SK-N-SH (cell line): ENCODE measurements around the gene DDX17. TPM values are rescaled to one million over a fixed set of nuclear protein-coding genes. Genes with fewer than 3 reads are reported as not detected.

Source experiments
- CTCF ChIA-PET: fragments of 300-600, 350-600 bp; formaldehyde crosslinking; extraction: SDS; loops from one replicate; lab custom pipeline; 2021; lab: Yijun Ruan, JAX
- POLR2A ChIA-PET: fragments of 350-600 bp; sonication (Branson Sonifier 250); formaldehyde crosslinking; extraction: SDS; loops from one replicate; lab custom pipeline; 2020; ENCODE audit warnings: antibody characterized with exemption, inconsistent platforms; lab: Yijun Ruan, JAX
- DNase-seq: peaks from one replicate; pipeline ENCODE4 v3.0.0; 2012
- H2AFZ ChIP-seq: fragments of 200-600 bp; sonication (generic); 2 replicates; pipeline ENCODE4 v1.8.1; 2016; ENCODE audit warnings: antibody characterized with exemption, mild to moderate bottlenecking, low read depth
- H3F3A ChIP-seq: fragments of 200-600 bp; sonication (generic); replicated peaks from 2 replicates; pipeline ENCODE3; 2016; ENCODE audit warnings: antibody characterized with exemption, mild to moderate bottlenecking; ENCODE audit not compliant: insufficient read depth
- H3K27ac ChIP-seq, 2 experiments: fragments of 200-500 bp in 1 of 2; fragments of 200-600 bp in 1 of 2; sonication (Bioruptor generic) in 1 of 2; sonication (generic), shearing (Covaris generic) in 1 of 2; 2 replicates each; pipeline versions ENCODE4 v1.5.1 to v1.6.1; 2014 to 2016; ENCODE audit warnings: low read depth in 2 of 2, inconsistent platforms in 1 of 2, low read length in 1 of 2, mild to moderate bottlenecking in 1 of 2, mixed read lengths in 1 of 2
- H3K27me3 ChIP-seq: fragments of 200-600 bp; sonication (generic), shearing (Covaris generic); 2 replicates; pipeline ENCODE4 v1.6.1; 2016; ENCODE audit warnings: mixed run types; ENCODE audit not compliant: insufficient read depth
- H3K36me3 ChIP-seq, 2 experiments: fragments of 200-500 bp in 1 of 2; fragments of 200-600 bp in 1 of 2; sonication (Bioruptor generic) in 1 of 2; sonication (generic) in 1 of 2; replicated peaks in 1 of 2; 2 replicates each; pipeline versions ENCODE3 to v1.5.1; 2014 to 2016; ENCODE audit warnings: low read length in 1 of 2, mild to moderate bottlenecking in 1 of 2; ENCODE audit not compliant: insufficient read depth in 2 of 2, control insufficient read depth in 1 of 2
- H3K4me1 ChIP-seq, 2 experiments: fragments of 200-500 bp in 1 of 2; fragments of 200-600 bp in 1 of 2; sonication (Bioruptor generic) in 1 of 2; sonication (generic), shearing (Covaris generic) in 1 of 2; 2 replicates each; pipeline versions ENCODE4 v1.5.1 to v1.6.1; 2014 to 2016; ENCODE audit warnings: low read depth in 1 of 2, low read length in 1 of 2, mixed run types in 1 of 2; ENCODE audit not compliant: insufficient read depth in 2 of 2, control insufficient read depth in 1 of 2
- H3K4me2 ChIP-seq: fragments of 200-600 bp; sonication (generic), shearing (Covaris generic); 2 replicates; pipeline ENCODE4 v1.6.1; 2017; ENCODE audit warnings: mixed run types
- H3K4me3 ChIP-seq, 2 experiments: fragments of 200-500 bp in 1 of 2; fragments of 200-600 bp in 1 of 2; sonication (Bioruptor generic) in 1 of 2; sonication (generic), shearing (Covaris generic) in 1 of 2; 2 replicates each; pipeline versions ENCODE4 v1.5.1 to v1.8.1; 2014 to 2016; ENCODE audit warnings: low read depth in 2 of 2, inconsistent platforms in 1 of 2, low read length in 1 of 2, mild to moderate bottlenecking in 1 of 2, mixed read lengths in 1 of 2, moderate library complexity in 1 of 2
- H3K79me2 ChIP-seq: fragments of 200-600 bp; sonication (generic); 2 replicates; pipeline ENCODE4 v1.8.1; 2017; ENCODE audit warnings: mild to moderate bottlenecking; ENCODE audit not compliant: insufficient read depth
- H3K9ac ChIP-seq: fragments of 200-600 bp; sonication (generic); 2 replicates; pipeline ENCODE4 v1.6.1; 2017; ENCODE audit warnings: mixed run types
- H3K9me2 ChIP-seq: fragments of 200-600 bp; sonication (generic); 2 replicates; pipeline ENCODE4 v1.6.1; 2017; ENCODE audit warnings: mixed run types
- H3K9me3 ChIP-seq: fragments of 200-600 bp; sonication (generic); 2 replicates; pipeline ENCODE4 v1.6.1; 2017; ENCODE audit warnings: mixed run types, mild to moderate bottlenecking, moderate library complexity
- H4K20me1 ChIP-seq: fragments of 200-600 bp; sonication (generic); 2 replicates; pipeline ENCODE4 v1.6.1; 2017; ENCODE audit warnings: mild to moderate bottlenecking, mixed run types; ENCODE audit not compliant: insufficient read depth
- CHD2 ChIP-seq: fragments of 150-350 bp; IDR thresholded peaks from 2 replicates; pipeline ENCODE4 v1.6.1; 2018; ENCODE audit warnings: low read length; ENCODE audit not compliant: partially characterized antibody
- ELF1 ChIP-seq: IDR thresholded peaks from 2 replicates; pipeline ENCODE4 v1.4.0; 2012
- EP300 ChIP-seq, 2 experiments: IDR thresholded peaks; 2 replicates each; pipeline versions ENCODE4 v1.4.0 to v1.6.1; 2012; ENCODE audit warnings: borderline replicate concordance in 1 of 2, low read depth in 1 of 2, low read length in 1 of 2
- EZH2phosphoT487 ChIP-seq: fragments of 200-600 bp; sonication (generic); IDR thresholded peaks from 2 replicates; pipeline ENCODE4 v1.6.1; 2017; ENCODE audit warnings: low read depth, mixed run types, mild to moderate bottlenecking, antibody characterized with exemption, moderate library complexity, borderline replicate concordance
- FOSL2 ChIP-seq: IDR thresholded peaks from 2 replicates; pipeline ENCODE4 v1.4.0; 2012; ENCODE audit warnings: low read depth, mild to moderate bottlenecking, moderate library complexity, borderline replicate concordance
- FOXJ3 ChIP-seq: sonication (generic); formaldehyde crosslinking; IDR thresholded peaks from 2 replicates; pipeline ENCODE4 v1.5.1; 2020; ENCODE audit warnings: mild to moderate bottlenecking, missing genetic modification reagents
- FOXM1 ChIP-seq: IDR thresholded peaks from 2 replicates; pipeline ENCODE4 v1.4.0; 2012; ENCODE audit warnings: low read depth, mild to moderate bottlenecking
- GABPA ChIP-seq: IDR thresholded peaks from 2 replicates; pipeline ENCODE4 v1.4.0; 2012; ENCODE audit warnings: low read depth, mild to moderate bottlenecking
- GATA2 ChIP-seq: sonication (generic); formaldehyde crosslinking; IDR thresholded peaks from 2 replicates; pipeline ENCODE4 v1.5.0; 2020; ENCODE audit warnings: mild to moderate bottlenecking, missing genetic modification reagents
- JUND ChIP-seq: IDR thresholded peaks from 2 replicates; pipeline ENCODE4 v1.4.0; 2012
- MEF2A ChIP-seq: IDR thresholded peaks from 2 replicates; pipeline ENCODE4 v1.4.0; 2012; ENCODE audit warnings: low read depth, borderline replicate concordance
- MXI1 ChIP-seq: IDR thresholded peaks from 2 replicates; pipeline ENCODE4 v1.6.1; 2012; ENCODE audit warnings: mild to moderate bottlenecking, low read depth, low read length, improper control_type of control experiment
- RAD21 ChIP-seq: IDR thresholded peaks from 2 replicates; pipeline ENCODE4 v1.6.1; 2012; ENCODE audit warnings: mild to moderate bottlenecking, low read length
- RFX5 ChIP-seq: IDR thresholded peaks from 2 replicates; pipeline ENCODE4 v1.6.1; 2012; ENCODE audit warnings: mild to moderate bottlenecking, improper control_type of control experiment, low read length
- SMC3 ChIP-seq: IDR thresholded peaks from 2 replicates; pipeline ENCODE4 v1.6.1; 2012; ENCODE audit warnings: low read depth, low read length, improper control_type of control experiment
- TAF1 ChIP-seq: IDR thresholded peaks from 2 replicates; pipeline ENCODE4 v1.6.1; 2012; ENCODE audit warnings: low read depth, mild to moderate bottlenecking, low read length, moderate library complexity, borderline replicate concordance
- TEAD4 ChIP-seq: IDR thresholded peaks from 2 replicates; pipeline ENCODE4 v1.4.0; 2012; ENCODE audit warnings: mild to moderate bottlenecking, borderline replicate concordance; ENCODE audit not compliant: insufficient read depth
- USF2 ChIP-seq: fragments of 150-350 bp; IDR thresholded peaks from 2 replicates; pipeline ENCODE4 v1.6.1; 2017; ENCODE audit warnings: antibody characterized with exemption, low read length, low read depth, borderline replicate concordance
- YY1 ChIP-seq: IDR thresholded peaks from 2 replicates; pipeline ENCODE4 v1.4.0; 2012; ENCODE audit warnings: low read depth, mild to moderate bottlenecking
- WGBS: methylation state at CpG from one replicate; pipeline ENCODE4 v1.1.6; 2017; ENCODE audit warnings: low lambda C conversion rate; 5-methylcytosine and 5-hydroxymethylcytosine counted together
- polyA plus RNA-seq, 3 experiments: library from polyadenylated mRNA; depleted of rRNA; stranded (reverse); fragments of >200 nt; gene quantifications; 2 replicates each; pipeline ENCODE4 v1.2.3, GENCODE V29; 2012
- TF ChIP-seq, protein P1 (sequence below): fragments of 150-350 bp; IDR thresholded peaks from 2 replicates; pipeline ENCODE4 v1.6.1; 2016; ENCODE audit warnings: mild to moderate bottlenecking, low read depth, low read length
- TF ChIP-seq, protein P2 (sequence below): IDR thresholded peaks from 2 replicates; pipeline ENCODE4; 2012
- TF ChIP-seq, protein P3 (sequence below): IDR thresholded peaks from 2 replicates; pipeline ENCODE4 v1.4.0; 2012; ENCODE audit warnings: low read depth, borderline replicate concordance

DDX17 gene
- polyA plus RNA-seq, 1 of the 3 experiments (the other 2 are of a cell fraction), result 111 TPM

DNA sequence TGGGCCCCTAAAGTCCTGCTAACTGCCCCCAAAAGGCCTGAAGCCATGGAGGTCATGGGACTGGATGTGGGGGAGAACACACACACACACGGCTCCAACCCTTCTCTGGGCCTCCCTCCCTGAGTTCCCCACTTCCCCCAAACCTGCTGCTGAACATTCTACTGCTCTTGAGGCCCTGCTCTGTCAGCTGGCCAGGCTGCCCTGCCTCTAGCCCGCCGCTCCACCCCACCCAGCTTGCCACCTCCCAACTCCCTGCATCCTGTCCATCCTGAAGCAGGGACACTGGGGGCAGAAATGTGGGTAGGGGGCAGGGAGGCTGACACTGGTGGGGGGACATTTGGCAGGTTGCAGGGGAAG, 52.1 kb downstream of the DDX17 start:
- H3K79me2 ChIP-seq, result no peaks in the 10 kb centered on the region
- H3K27me3 ChIP-seq, result no peaks in the 10 kb centered on the region; the same call in 1 of the 2 replicates
- H4K20me1 ChIP-seq, result no peaks in the 10 kb centered on the region
- no peak overlapping the region for H3K9ac ChIP-seq
- no peaks in the 10 kb centered on the region for H3K9me3 ChIP-seq
- H3K4me2 ChIP-seq, result no peak overlapping the region
- no peaks in the 10 kb centered on the region for H3K36me3 ChIP-seq
- TF ChIP-seq GABPA (no peak), MXI1 (no peak), FOXM1 (no peak), RFX5 (no peak), TEAD4 (no peak), TAF1 (no peak), MEF2A (no peak), GATA2 (no peak), FOSL2 (no peak)
- TF ChIP-seq, protein P1, sequence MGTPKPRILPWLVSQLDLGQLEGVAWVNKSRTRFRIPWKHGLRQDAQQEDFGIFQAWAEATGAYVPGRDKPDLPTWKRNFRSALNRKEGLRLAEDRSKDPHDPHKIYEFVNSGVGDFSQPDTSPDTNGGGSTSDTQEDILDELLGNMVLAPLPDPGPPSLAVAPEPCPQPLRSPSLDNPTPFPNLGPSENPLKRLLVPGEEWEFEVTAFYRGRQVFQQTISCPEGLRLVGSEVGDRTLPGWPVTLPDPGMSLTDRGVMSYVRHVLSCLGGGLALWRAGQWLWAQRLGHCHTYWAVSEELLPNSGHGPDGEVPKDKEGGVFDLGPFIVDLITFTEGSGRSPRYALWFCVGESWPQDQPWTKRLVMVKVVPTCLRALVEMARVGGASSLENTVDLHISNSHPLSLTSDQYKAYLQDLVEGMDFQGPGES, result no peak
- TF ChIP-seq, all 33 proteins: peak for 0
- ChIA-PET CTCF (interaction anchor here (1.5 kb wide), 1 partner anchor 14 kb away, joined by 3 read pairs; the partner anchor contains the start of gene KDELR3), POLR2A (no interaction called here)
- no peak overlapping the region for H3K4me3 ChIP-seq
- peaks cover 0 to 11% of the 10 kb centered on the region in 2 experiments; a peak in 1 of 4 replicates for H3K4me1 ChIP-seq
- no peaks in the 10 kb centered on the region for H3F3A ChIP-seq
- no peak overlapping the region for H2AFZ ChIP-seq
- 94% methylated on average over 2 of the region's 3 CpGs for WGBS
- DNase-seq, result no peak
- no peaks in the 10 kb centered on the region for H3K9me2 ChIP-seq
- no peak overlapping the region for H3K27ac ChIP-seq

GRCh38 chr22:38453066-38453672, 52.9 kb downstream of the DDX17 start:
- no peaks in the 10 kb centered on the region for H3K9me2 ChIP-seq
- 89% methylated on average over 11 of the region's 11 CpGs for WGBS
- H3K9me3 ChIP-seq, result no peaks in the 10 kb centered on the region
- H3K36me3 ChIP-seq, result no peaks in the 10 kb centered on the region
- H3K79me2 ChIP-seq, result no peaks in the 10 kb centered on the region
- no peaks in the 10 kb centered on the region for H3F3A ChIP-seq
- H4K20me1 ChIP-seq, result no peaks in the 10 kb centered on the region
- H3K27me3 ChIP-seq, result no peaks in the 10 kb centered on the region; the same call in 1 of the 2 replicates
- CTCF ChIA-PET, result interaction anchor here (0.7 to 1.5 kb wide), 2 partner anchors 15 to 401 kb away, joined by 3 read pairs; partner anchors contain the start of gene KDELR3
- H3K4me3 ChIP-seq, result no peak overlapping the region
- no peak for DNase-seq
- no peak overlapping the region for H3K4me2 ChIP-seq
- peaks cover 0 to 11% of the 10 kb centered on the region in 2 experiments; a peak in 1 of 4 replicates for H3K4me1 ChIP-seq
- H3K27ac ChIP-seq, result no peak overlapping the region
- no peak overlapping the region for H3K9ac ChIP-seq
- POLR2A ChIA-PET, result no interaction called here
- H2AFZ ChIP-seq, result no peak overlapping the region
- TF ChIP-seq SMC3, result no peak
- TF ChIP-seq JUND, result no peak
- no peak for TF ChIP-seq FOSL2
- TF ChIP-seq FOXJ3, result no peak
- no peak for TF ChIP-seq EP300 (IDR thresholded peaks at IDR 0.05; ENCODE audit: borderline replicate concordance in 1 of 2, low read depth in 1 of 2, low read length in 1 of 2)
- TF ChIP-seq ELF1, result no peak
- TF ChIP-seq MEF2A, result no peak
- TF ChIP-seq USF2, result no peak
- no peak for TF ChIP-seq RAD21
- no peak for TF ChIP-seq CHD2
- TF ChIP-seq, protein P2, sequence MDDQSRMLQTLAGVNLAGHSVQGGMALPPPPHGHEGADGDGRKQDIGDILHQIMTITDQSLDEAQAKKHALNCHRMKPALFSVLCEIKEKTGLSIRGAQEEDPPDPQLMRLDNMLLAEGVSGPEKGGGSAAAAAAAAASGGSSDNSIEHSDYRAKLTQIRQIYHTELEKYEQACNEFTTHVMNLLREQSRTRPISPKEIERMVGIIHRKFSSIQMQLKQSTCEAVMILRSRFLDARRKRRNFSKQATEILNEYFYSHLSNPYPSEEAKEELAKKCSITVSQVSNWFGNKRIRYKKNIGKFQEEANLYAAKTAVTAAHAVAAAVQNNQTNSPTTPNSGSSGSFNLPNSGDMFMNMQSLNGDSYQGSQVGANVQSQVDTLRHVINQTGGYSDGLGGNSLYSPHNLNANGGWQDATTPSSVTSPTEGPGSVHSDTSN, result no peak
- TF ChIP-seq, protein P3, sequence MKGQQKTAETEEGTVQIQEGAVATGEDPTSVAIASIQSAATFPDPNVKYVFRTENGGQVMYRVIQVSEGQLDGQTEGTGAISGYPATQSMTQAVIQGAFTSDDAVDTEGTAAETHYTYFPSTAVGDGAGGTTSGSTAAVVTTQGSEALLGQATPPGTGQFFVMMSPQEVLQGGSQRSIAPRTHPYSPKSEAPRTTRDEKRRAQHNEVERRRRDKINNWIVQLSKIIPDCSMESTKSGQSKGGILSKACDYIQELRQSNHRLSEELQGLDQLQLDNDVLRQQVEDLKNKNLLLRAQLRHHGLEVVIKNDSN, result no peak
- TF ChIP-seq YY1, result no peak
- TF ChIP-seq FOXM1, result no peak
- no peak for TF ChIP-seq EZH2phosphoT487
- no peak for TF ChIP-seq TAF1
